Activated gamma-delta T cell treated with anti-CD3 and anti-CD28 coated beads, Interleukin-2, amount 50 U/mL, for 16 hours (primary cell): Measurements from ENCODE around the gene ENKD1.
"Not testable (repeated sequence)": the region's sequence is repeated elsewhere in the genome, so short reads cannot be mapped to it uniquely, and the experiment has no call there.

Experiments
- DNase-seq: peaks from one replicate; pipeline ENCODE4 v3.0.0-alpha.2; 2020; ENCODE audit warnings: low read depth

The ENKD1 gene, protein sequence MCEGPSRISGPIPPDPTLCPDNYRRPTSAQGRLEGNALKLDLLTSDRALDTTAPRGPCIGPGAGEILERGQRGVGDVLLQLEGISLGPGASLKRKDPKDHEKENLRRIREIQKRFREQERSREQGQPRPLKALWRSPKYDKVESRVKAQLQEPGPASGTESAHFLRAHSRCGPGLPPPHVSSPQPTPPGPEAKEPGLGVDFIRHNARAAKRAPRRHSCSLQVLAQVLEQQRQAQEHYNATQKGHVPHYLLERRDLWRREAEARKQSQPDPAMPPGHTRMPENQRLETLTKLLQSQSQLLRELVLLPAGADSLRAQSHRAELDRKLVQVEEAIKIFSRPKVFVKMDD

GRCh38 chr16:67666559-67667452 is at the start of gene ENKD1, which contains the start of gene C16orf86:
Gene ENKD1, minus strand, starts transcription at chr16:67666750. Its CDS starts 308 bp downstream, at chr16:67666442.
Gene C16orf86, plus strand, starts transcription at chr16:67666814. Its CDS starts 157 bp downstream, at chr16:67666971.
- peak; percentile 73 for DNase-seq

- DNase-seq = no peak
Observed at GRCh38 chr16:67716097-67716496, 49.5 kb upstream of the ENKD1 start.

DNA sequence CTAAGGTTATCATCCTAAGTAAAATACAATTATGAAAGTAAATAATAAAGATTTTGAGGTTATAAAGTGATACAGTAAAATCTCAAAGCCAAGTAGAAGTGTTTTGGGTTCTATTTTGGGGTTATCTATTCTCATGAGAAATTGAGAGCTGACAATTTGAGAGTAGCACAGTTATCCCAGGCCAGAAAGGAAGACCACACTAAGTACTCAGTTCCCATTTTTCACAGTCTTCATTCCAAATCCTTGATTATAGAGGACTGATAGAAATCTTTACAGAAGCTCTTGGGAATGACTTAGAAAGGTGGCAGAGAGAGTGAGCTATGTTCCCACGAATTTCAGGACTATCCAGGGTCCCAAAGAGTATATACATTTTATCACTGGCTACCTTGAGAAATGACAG is 48.0 kb upstream of the ENKD1 start:
- DNase-seq = no peak

GRCh38 chr16:67713647-67714273 is 47.2 kb upstream of the ENKD1 start:
- DNase-seq = no peak

DNA sequence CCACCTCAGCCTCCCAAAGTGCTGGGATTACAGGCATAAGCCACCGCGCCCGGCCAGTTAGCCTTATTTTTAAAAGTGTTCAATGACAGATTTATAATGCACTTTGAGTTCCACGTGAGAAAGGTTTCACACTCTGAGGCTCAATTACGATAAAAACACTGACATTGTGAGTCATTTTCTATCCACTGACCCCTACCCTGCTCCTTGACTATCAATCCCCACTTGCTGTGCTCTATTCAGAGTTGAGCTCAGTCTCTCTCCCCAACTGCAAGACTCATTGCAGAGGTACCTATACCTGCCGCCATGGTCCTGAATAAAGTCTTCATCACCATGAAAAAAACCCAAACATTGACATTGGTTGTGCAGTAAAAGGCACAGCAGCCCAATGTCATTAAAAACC is 44.1 kb upstream of the ENKD1 start:
- DNase-seq = no peak

DNA sequence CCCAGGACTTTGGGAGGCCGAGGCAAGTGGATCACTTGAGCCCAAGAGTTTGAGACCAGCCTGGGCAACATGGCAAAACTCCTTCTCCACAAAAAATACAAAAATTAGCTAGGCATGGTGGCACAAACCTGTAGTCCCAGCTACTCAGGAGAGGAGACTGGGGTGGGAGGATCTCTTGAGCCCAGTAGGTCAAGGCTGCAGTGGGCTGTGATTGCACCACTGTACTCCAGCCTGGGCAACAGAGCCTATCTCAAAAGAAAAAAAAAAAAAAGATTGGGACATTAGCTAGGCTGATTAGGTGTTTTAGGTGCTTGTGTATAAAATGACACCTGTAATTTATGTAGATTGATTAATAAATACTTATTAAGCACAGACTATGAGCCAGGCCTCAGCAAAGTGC is 42.5 kb upstream of the ENKD1 start:
- no peak for DNase-seq

DNA sequence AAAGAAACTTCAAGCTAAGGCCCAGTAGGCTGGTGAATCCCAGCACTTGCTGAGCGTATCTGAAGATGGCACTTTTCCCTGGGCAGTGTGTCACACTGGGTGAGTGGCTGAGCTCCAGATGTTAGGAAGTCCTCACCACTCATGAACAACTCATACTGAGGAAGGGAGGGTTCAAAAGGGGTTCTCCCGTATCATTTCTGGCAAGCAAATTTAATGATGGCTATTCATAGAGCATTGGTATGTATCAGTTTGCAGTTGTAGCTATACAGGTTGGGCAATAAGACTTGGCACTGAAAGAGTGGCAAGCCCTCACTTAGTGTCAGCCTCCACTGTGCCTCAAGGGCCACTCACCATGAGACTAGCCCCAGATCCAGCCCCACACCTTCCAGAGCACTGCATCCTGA is 41.8 kb upstream of the ENKD1 start:
- DNase-seq = no peak

GRCh38 chr16:67707790-67708189 is 41.2 kb upstream of the ENKD1 start:
- DNase-seq = no peak

DNA sequence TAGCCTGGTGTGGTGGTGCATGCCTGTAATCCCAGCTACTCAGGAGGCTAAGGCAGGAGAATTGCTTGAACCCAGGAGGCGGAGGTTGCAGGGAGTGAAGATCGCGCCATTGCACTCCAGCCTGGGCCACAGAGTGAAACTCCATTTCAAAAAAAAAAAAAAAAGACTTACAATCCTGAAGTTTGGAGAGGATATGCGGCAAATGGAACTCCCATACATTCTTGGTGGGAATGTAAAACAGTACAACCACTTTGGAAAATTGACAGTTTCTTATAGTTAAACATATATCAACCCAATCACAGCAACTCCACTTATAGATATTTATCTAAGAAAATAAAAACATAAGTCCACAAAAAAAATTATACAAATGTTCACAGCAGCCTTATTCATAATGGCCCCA is 40.7 kb upstream of the ENKD1 start:
- DNase-seq = no peak

DNA sequence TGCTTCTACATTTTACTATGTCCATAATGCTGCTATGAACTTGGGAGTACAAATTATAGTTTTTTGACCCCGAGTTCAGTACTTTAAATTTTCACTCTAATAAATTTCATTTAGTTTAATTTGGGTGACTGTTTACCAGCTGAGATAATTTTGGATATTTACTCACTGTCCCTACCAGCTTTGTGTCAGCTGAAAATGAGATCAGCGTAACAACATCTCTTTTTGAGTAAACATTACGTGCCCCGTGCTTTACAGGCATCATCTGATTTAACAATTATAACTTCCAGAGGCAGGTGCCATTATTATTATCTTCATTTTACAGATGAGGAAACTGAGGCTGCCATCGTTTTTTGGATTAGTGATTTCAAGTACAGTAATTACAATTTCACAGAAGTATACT is 37.6 kb upstream of the ENKD1 start:
- DNase-seq = no peak

DNA sequence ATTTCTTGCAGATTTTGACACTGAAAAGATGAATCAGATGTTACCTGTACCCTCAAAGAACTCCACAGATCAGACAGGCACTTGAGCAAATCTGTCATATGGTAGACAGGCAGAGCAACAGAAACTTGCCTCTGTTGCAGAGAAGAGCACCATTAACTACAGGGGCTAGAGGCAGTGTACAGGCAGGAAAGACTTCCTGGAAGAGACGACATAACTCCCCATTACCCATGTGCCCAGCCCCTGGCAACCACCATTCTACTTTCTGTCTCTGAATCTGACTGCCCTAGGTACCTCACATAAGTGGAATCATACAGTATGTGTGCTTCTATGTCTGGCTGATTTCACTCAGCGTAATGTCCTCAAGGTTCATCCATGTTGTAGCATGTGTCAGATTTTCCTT is 37.1 kb upstream of the ENKD1 start:
- no peak for DNase-seq

- no peak for DNase-seq
Observed at GRCh38 chr16:67702130-67702529, 35.6 kb upstream of the ENKD1 start.

DNA sequence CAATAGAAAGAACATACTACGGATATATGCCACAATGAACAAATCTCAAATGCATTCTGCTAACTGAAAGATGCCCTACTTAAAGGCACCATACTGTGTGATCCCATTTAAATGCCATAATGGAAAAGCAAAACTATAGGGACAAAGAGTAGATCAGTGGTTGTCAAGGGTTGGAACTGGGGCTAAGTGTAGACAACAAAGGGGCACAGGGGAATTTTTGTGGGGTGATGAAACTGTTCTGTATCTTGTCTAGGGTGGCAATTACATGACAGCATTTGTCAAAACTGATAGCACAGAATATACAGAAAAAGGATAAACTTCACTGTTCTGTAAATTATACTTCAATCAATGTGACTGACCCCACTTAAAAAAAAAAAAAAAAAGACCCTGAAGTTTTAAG is 34.9 kb upstream of the ENKD1 start:
- DNase-seq = no peak

DNA sequence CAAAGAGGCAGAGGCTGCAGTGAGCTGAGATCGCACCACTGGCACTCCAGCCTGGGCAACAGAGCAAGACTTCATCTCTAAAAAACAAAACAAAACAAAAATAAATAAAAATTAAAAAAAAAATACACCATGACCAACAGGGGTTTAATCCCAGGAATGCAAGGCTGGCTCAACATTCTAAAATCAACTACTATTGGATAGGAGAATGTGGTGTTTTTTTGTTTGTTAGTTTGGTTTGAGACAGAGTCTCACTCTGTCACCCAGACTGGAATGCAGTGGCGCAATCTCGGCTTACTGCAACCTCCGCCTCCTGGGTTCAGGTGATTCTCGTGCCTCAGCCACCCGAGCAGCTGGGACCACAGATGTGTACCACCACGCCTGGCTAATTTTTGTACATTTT is 32.7 kb upstream of the ENKD1 start:
- no peak for DNase-seq

- no peak for DNase-seq
Observed at GRCh38 chr16:67697422-67698185, 31.1 kb upstream of the ENKD1 start.

DNA sequence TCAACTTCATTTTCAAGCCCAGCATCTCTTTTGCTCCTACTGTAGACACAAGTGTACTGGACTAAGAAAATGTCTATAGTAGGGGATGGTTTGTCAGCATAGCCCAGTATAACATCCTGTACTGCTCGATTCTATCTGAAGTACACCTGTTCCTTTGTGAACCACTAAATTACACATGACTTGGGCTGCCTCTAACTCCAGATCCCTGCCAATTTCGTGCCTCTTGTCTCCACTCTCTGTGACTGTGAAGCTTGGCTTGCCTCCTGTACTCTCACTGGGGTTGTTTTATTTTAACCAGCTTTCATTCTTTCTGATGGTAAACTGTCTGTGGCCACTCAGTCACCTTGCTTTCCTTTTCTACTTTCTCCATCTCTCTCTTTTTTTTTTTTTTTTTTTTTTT is 28.1 kb upstream of the ENKD1 start:
- DNase-seq = no peak

GRCh38 chr16:67693517-67694285 is 27.2 kb upstream of the ENKD1 start:
- not testable (repeated sequence) for DNase-seq

- no peak for DNase-seq
Observed at GRCh38 chr16:67685388-67686112, 19.0 kb upstream of the ENKD1 start.

GRCh38 chr16:67683767-67684166 is 17.2 kb upstream of the ENKD1 start:
- no peak for DNase-seq
